ENCODE results near the gene ACSM3. TPM values are rescaled to one million over a fixed set of nuclear protein-coding genes. Genes with fewer than 3 reads are reported as not detected.

Gene ACSM3
- total RNA-seq, 1 donor from 2014 or later, result 122 TPM

- TF ChIP-seq CTCF (IDR thresholded peaks at IDR 0.05; ENCODE audit: unreplicated experiment), result no peak
- Mint-ChIP-seq H3K36me3 (peaks cover 10% of the 10 kb centered on the region), H3K4me1 (peaks cover 12% of the 10 kb centered on the region), H3K4me3 (no peak overlapping the region), H3K27ac (no peak overlapping the region), H3K27me3 (ENCODE audit: low read depth) (no peaks in the 10 kb centered on the region), H3K9me3 (no peaks in the 10 kb centered on the region)
- DNase-seq (ENCODE audit: low spot score in 2 of 2, unreplicated experiment in 2 of 2), result no peak
Observed at GRCh38 chr16:20846030-20846429, 82.2 kb downstream of the ACSM3 start.

- no peaks in the 10 kb centered on the region for H3K9me3 Mint-ChIP-seq
- H3K27me3 Mint-ChIP-seq (ENCODE audit: low read depth), result no peaks in the 10 kb centered on the region
- peaks cover 8% of the 10 kb centered on the region for H3K36me3 Mint-ChIP-seq
Observed at GRCh38 chr16:20846551-20846950, 82.7 kb downstream of the ACSM3 start.

More at GRCh38 chr16:20846551-20846950, 82.7 kb downstream of the ACSM3 start:
- no peak for DNase-seq (ENCODE audit: low spot score in 2 of 2, unreplicated experiment in 2 of 2)
- Mint-ChIP-seq H3K27ac (no peak overlapping the region), H3K4me1 (peaks cover 17% of the 10 kb centered on the region), H3K4me3 (no peak overlapping the region)
- TF ChIP-seq CTCF (IDR thresholded peaks at IDR 0.05; ENCODE audit: unreplicated experiment), result no peak

Other genes with a start within 250 kb of the ACSM3 start
- not detected in 3 replicates for gene ACSM2B, start 187.6 kb upstream of the ACSM3 start, total RNA-seq
- 0.66 to 0.97 TPM (median 0.76 TPM) in 3 replicates for gene ACSM1, start 66.3 kb upstream of the ACSM3 start, total RNA-seq
- 35.5 to 38.8 TPM (median 37.9 TPM) in 3 replicates for gene THUMPD1, start 22.2 kb upstream of the ACSM3 start, total RNA-seq
- 18.9 to 21.1 TPM (median 19.2 TPM) in 3 replicates for gene ERI2, start 42.5 kb downstream of the ACSM3 start, total RNA-seq
- gene REXO5, start 42.5 kb downstream of the ACSM3 start, total RNA-seq, result 4.0 to 5.1 TPM (median 5.0 TPM) in 3 replicates
- 10.8 to 12.4 TPM (median 12.0 TPM) in 3 replicates for gene DCUN1D3, start 136.3 kb downstream of the ACSM3 start, total RNA-seq
- gene LYRM1, start 136.8 kb downstream of the ACSM3 start, total RNA-seq, result 14.7 to 16.0 TPM (median 15.9 TPM) in 3 replicates